Activated T-cell treated with anti-CD3 and anti-CD28 coated beads, Interleukin-2, amount 50 U/mL, for 24 hours (primary cell): ENCODE data around the gene DENND1A.

Experiments used
- DNase-seq: peaks from one replicate; pipeline ENCODE4 v3.0.0-alpha.2; 2020
- H3K27ac Mint-ChIP-seq: 2 replicates; pipeline ENCODE4 v1.8.0; 2020; ENCODE audit warnings: mild to moderate bottlenecking, mixed read lengths
- H3K27me3 Mint-ChIP-seq: 2 replicates; pipeline ENCODE4 v1.8.0; 2020; ENCODE audit warnings: mixed read lengths
- H3K36me3 Mint-ChIP-seq: 2 replicates; pipeline ENCODE4 v1.8.0; 2020; ENCODE audit warnings: low read depth, mixed read lengths
- H3K4me1 Mint-ChIP-seq: 2 replicates; pipeline ENCODE4 v1.8.0; 2020; ENCODE audit warnings: low read depth, mixed read lengths
- H3K4me3 Mint-ChIP-seq: 2 replicates; pipeline ENCODE4 v1.8.0; 2020; ENCODE audit warnings: mild to moderate bottlenecking, moderate library complexity, mixed read lengths
- H3K9me3 Mint-ChIP-seq: 2 replicates; pipeline ENCODE4 v1.8.0; 2020; ENCODE audit warnings: mixed read lengths

DENND1A gene

GRCh38 chr9:123514766-123515165 is 415.2 kb downstream of the DENND1A start:
- no peaks in the 10 kb centered on the region for H3K4me1 Mint-ChIP-seq
- no peak for DNase-seq
- no peaks in the 10 kb centered on the region for H3K27me3 Mint-ChIP-seq
- H3K27ac Mint-ChIP-seq: no peak overlapping the region
- no peaks in the 10 kb centered on the region for H3K9me3 Mint-ChIP-seq
- no peak overlapping the region for H3K4me3 Mint-ChIP-seq
- H3K36me3 Mint-ChIP-seq: no peaks in the 10 kb centered on the region

GRCh38 chr9:123513554-123513953 is 416.4 kb downstream of the DENND1A start:
- Mint-ChIP-seq H3K27ac (no peak overlapping the region), H3K36me3 (no peaks in the 10 kb centered on the region), H3K27me3 (no peaks in the 10 kb centered on the region), H3K9me3 (no peaks in the 10 kb centered on the region), H3K4me3 (no peak overlapping the region), H3K4me1 (no peaks in the 10 kb centered on the region)
- no peak for DNase-seq

- Mint-ChIP-seq H3K9me3 (no peaks in the 10 kb centered on the region), H3K4me3 (no peak overlapping the region), H3K36me3 (no peaks in the 10 kb centered on the region), H3K27ac (no peak overlapping the region), H3K4me1 (no peaks in the 10 kb centered on the region), H3K27me3 (no peaks in the 10 kb centered on the region)
- no peak for DNase-seq
Measured at GRCh38 chr9:123511326-123512277, 418.3 kb downstream of the DENND1A start.

GRCh38 chr9:123509646-123510045 is 420.3 kb downstream of the DENND1A start:
- H3K4me3 Mint-ChIP-seq: no peak overlapping the region
- H3K4me1 Mint-ChIP-seq: no peaks in the 10 kb centered on the region
- H3K36me3 Mint-ChIP-seq: no peaks in the 10 kb centered on the region
- H3K27me3 Mint-ChIP-seq: no peaks in the 10 kb centered on the region
- no peaks in the 10 kb centered on the region for H3K9me3 Mint-ChIP-seq
- H3K27ac Mint-ChIP-seq: no peak overlapping the region
- DNase-seq: no peak

GRCh38 chr9:123508048-123508447 is 421.9 kb downstream of the DENND1A start:
- Mint-ChIP-seq H3K4me1 (no peaks in the 10 kb centered on the region), H3K27ac (no peak overlapping the region), H3K27me3 (no peaks in the 10 kb centered on the region), H3K36me3 (no peaks in the 10 kb centered on the region), H3K9me3 (no peaks in the 10 kb centered on the region), H3K4me3 (no peak overlapping the region)
- no peak for DNase-seq

DNA sequence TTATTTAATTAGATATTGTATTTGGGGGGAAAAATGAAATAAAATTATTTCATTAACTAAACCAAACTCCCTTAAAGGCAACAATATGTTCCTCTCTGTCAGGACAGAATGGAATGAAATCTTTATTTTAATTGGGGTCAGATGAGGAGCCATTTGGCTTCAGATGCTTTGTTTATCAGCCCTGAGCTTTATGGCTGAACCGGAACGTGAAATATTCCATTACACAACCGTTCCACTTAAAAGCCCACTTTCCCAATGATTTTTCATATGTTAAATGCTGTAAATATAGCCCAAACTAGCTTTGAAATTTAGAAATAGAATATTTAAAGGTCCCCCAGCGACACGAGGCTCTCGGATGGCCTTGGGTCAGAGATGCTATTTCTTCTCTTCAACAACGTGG is 424.4 kb downstream of the DENND1A start:
- Mint-ChIP-seq H3K27ac (no peak overlapping the region), H3K4me1 (no peaks in the 10 kb centered on the region), H3K9me3 (no peaks in the 10 kb centered on the region), H3K36me3 (no peaks in the 10 kb centered on the region), H3K4me3 (no peak overlapping the region), H3K27me3 (no peaks in the 10 kb centered on the region)
- no peak for DNase-seq

GRCh38 chr9:123500336-123500735 is 429.6 kb downstream of the DENND1A start:
- no peaks in the 10 kb centered on the region for H3K27me3 Mint-ChIP-seq
- no peak overlapping the region for H3K27ac Mint-ChIP-seq
- H3K4me1 Mint-ChIP-seq: no peaks in the 10 kb centered on the region
- H3K36me3 Mint-ChIP-seq: no peaks in the 10 kb centered on the region
- no peak overlapping the region for H3K4me3 Mint-ChIP-seq
- no peaks in the 10 kb centered on the region for H3K9me3 Mint-ChIP-seq
- DNase-seq: no peak

DNA sequence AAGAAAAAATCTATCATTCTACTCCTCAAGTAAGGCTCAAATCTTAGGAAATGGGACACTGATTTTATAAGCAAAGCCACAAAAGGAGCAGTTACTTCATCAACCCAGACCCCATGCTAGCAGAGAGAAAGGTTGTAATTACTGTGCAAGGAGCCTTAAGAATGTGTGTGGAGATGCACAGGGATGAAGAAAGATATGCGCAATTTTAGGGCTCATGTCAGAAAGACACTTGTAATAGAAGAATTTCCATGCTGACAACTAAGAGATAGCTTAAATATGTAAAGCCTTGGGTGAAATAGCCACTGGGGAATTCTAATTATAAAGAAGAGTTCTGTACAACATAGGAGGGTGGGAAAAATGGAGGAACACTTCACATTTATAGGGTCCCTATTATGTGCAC is 432.1 kb downstream of the DENND1A start:
- H3K4me1 Mint-ChIP-seq: no peaks in the 10 kb centered on the region
- H3K27me3 Mint-ChIP-seq: no peaks in the 10 kb centered on the region
- H3K4me3 Mint-ChIP-seq: no peak overlapping the region
- no peak for DNase-seq
- H3K36me3 Mint-ChIP-seq: no peaks in the 10 kb centered on the region
- H3K27ac Mint-ChIP-seq: no peak overlapping the region
- no peaks in the 10 kb centered on the region for H3K9me3 Mint-ChIP-seq

- Mint-ChIP-seq H3K4me3 (no peak overlapping the region), H3K9me3 (no peaks in the 10 kb centered on the region), H3K27me3 (no peaks in the 10 kb centered on the region), H3K36me3 (no peaks in the 10 kb centered on the region), H3K27ac (no peak overlapping the region), H3K4me1 (no peaks in the 10 kb centered on the region)
- no peak for DNase-seq
Measured at GRCh38 chr9:123495731-123496130, 434.2 kb downstream of the DENND1A start.

- Mint-ChIP-seq H3K9me3 (no peaks in the 10 kb centered on the region), H3K27me3 (no peaks in the 10 kb centered on the region), H3K27ac (no peak overlapping the region), H3K4me3 (no peak overlapping the region), H3K4me1 (no peaks in the 10 kb centered on the region), H3K36me3 (no peaks in the 10 kb centered on the region)
- DNase-seq: no peak
Measured at GRCh38 chr9:123493627-123494026, 436.3 kb downstream of the DENND1A start.

- Mint-ChIP-seq H3K4me1 (no peaks in the 10 kb centered on the region), H3K27me3 (no peaks in the 10 kb centered on the region), H3K4me3 (no peak overlapping the region), H3K27ac (no peak overlapping the region), H3K9me3 (no peaks in the 10 kb centered on the region), H3K36me3 (no peaks in the 10 kb centered on the region)
- no peak for DNase-seq
Measured at GRCh38 chr9:123490688-123491087, 439.2 kb downstream of the DENND1A start.

DNA sequence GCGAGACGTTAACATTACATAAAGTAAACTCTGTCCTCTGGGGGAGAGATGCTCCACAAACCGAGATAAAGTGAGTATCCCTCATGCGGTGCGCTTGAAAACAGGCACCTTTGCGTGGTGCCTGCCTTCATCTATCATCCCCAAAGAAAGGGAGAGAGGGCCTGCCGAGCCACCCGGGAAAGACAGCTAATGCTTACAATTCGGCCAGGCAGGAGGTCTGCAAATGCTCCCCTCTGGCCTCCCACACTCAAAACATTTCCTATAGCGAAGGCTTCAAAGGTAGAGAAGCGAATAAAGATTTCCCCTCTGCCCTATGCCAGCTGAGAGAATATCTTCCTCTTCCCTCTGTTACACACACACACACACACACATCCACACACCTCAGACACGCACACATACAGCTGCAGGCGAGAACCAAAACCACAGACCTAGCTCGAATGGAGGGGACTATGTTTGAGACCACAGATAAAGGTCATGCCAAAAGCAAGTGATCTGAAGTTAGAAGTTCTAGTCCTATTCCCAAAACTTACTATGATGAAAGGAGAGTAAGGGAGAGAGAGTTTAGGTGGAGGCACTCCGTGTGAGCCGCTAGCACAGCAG is 441.1 kb downstream of the DENND1A start:
- Mint-ChIP-seq H3K36me3 (no peaks in the 10 kb centered on the region), H3K4me1 (no peaks in the 10 kb centered on the region), H3K27ac (no peak overlapping the region), H3K9me3 (no peaks in the 10 kb centered on the region), H3K4me3 (no peak overlapping the region), H3K27me3 (no peaks in the 10 kb centered on the region)
- DNase-seq: no peak

- H3K4me3 Mint-ChIP-seq: no peak overlapping the region
- no peaks in the 10 kb centered on the region for H3K4me1 Mint-ChIP-seq
- no peaks in the 10 kb centered on the region for H3K9me3 Mint-ChIP-seq
- H3K27ac Mint-ChIP-seq: no peak overlapping the region
- H3K27me3 Mint-ChIP-seq: no peaks in the 10 kb centered on the region
- H3K36me3 Mint-ChIP-seq: no peaks in the 10 kb centered on the region
- no peak for DNase-seq
Measured at GRCh38 chr9:123487944-123488548, 441.9 kb downstream of the DENND1A start.

- no peaks in the 10 kb centered on the region for H3K4me1 Mint-ChIP-seq
- no peak overlapping the region for H3K4me3 Mint-ChIP-seq
- H3K9me3 Mint-ChIP-seq: no peaks in the 10 kb centered on the region
- H3K27me3 Mint-ChIP-seq: no peaks in the 10 kb centered on the region
- H3K36me3 Mint-ChIP-seq: no peaks in the 10 kb centered on the region
- no peak overlapping the region for H3K27ac Mint-ChIP-seq
- DNase-seq: no peak
Measured at GRCh38 chr9:123486431-123486830, 443.5 kb downstream of the DENND1A start.

GRCh38 chr9:123485216-123485615 is 444.7 kb downstream of the DENND1A start:
- Mint-ChIP-seq H3K4me1 (no peaks in the 10 kb centered on the region), H3K27ac (no peak overlapping the region), H3K9me3 (no peaks in the 10 kb centered on the region), H3K36me3 (no peaks in the 10 kb centered on the region), H3K4me3 (no peak overlapping the region), H3K27me3 (no peaks in the 10 kb centered on the region)
- DNase-seq: no peak
